Activated T-cell treated with anti-CD3 and anti-CD28 coated beads, Interleukin-2, amount 50 U/mL, for 72 hours (primary cell): ENCODE results near the gene MRPS31. TPM values are rescaled to one million over a fixed set of nuclear protein-coding genes. Genes with fewer than 3 reads are reported as not detected.
"Not testable (repeated sequence)": the region's sequence is repeated elsewhere in the genome, so short reads cannot be mapped to it uniquely, and the experiment has no call there.

Experiments used
- ATAC-seq, 2 donors: fragments of 150-1000 bp; cut with Tn5 transposase; replicated peaks in 1 of 2; 2 replicates each; pipeline ENCODE4 v1.10.0; 2021; ENCODE audit warnings: moderate library complexity in 2 of 2, mild to moderate bottlenecking in 1 of 2
- DNase-seq, 2 donors: peaks; one replicate each; pipeline ENCODE4 v3.0.0; 2021 to 2022; ENCODE audit warnings: mixed read lengths in 1 of 2
- H3K27ac Mint-ChIP-seq: one replicate; pipeline ENCODE4 v1.8.0; 2022; ENCODE audit warnings: mild to moderate bottlenecking, moderate library complexity, mixed read lengths
- H3K27me3 Mint-ChIP-seq: one replicate; pipeline ENCODE4 v1.8.0; 2022; ENCODE audit warnings: low read depth, mixed read lengths
- H3K36me3 Mint-ChIP-seq, 2 donors: one replicate each; pipeline ENCODE4 v1.8.0; 2022; ENCODE audit warnings: mixed read lengths in 2 of 2, mild to moderate bottlenecking in 1 of 2; ENCODE audit not compliant: insufficient read depth in 2 of 2
- H3K4me1 Mint-ChIP-seq: one replicate; pipeline ENCODE4 v1.8.0; 2022; ENCODE audit warnings: low read depth, mixed read lengths
- H3K4me3 Mint-ChIP-seq, 2 donors: one replicate each; pipeline ENCODE4 v1.8.0; 2022; ENCODE audit warnings: mild to moderate bottlenecking in 2 of 2, mixed read lengths in 2 of 2, moderate library complexity in 2 of 2
- H3K9me3 Mint-ChIP-seq, 2 donors: one replicate each; pipeline ENCODE4 v1.8.0; 2022; ENCODE audit warnings: mixed read lengths in 2 of 2
- total RNA-seq, 2 donors: library from RNA; stranded (reverse); gene quantifications; one replicate each; pipeline ENCODE4 v1.2.3, GENCODE V29; 2022

The MRPS31 gene
- total RNA-seq, 2 donors from 2014 or later: 47.8 to 52.3 TPM

DNA sequence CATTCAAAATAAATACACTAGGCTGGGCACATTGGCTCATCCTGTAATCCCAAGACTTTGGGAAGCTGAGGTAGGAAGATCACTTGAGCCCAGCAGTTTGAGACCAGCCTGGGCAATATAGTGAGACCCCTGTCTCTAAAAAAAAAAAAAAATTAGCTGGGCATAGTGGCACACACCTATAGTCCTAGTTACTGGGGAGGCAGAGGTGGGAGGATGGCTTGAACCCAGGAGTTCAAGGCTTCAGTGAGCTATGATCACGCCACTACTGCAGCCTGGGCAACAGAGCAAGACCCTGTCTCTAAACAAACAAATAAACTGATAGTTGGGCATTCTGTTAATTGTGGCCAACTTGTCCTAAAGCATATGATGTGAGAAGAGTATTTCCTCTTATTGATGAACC lies 12.0 kb upstream of the MRPS31 start:
- not testable (repeated sequence) for ATAC-seq, H3K36me3 Mint-ChIP-seq, H3K4me3 Mint-ChIP-seq, DNase-seq, H3K9me3 Mint-ChIP-seq, H3K27ac Mint-ChIP-seq, H3K27me3 Mint-ChIP-seq
- peaks cover 27% of the 10 kb centered on the region for H3K4me1 Mint-ChIP-seq

GRCh38 chr13:40781717-40782116 lies 10.7 kb upstream of the MRPS31 start:
- H3K27me3 Mint-ChIP-seq: no peaks in the 10 kb centered on the region
- H3K4me1 Mint-ChIP-seq: peaks cover 27% of the 10 kb centered on the region
- H3K27ac Mint-ChIP-seq: no peak overlapping the region

GRCh38 chr13:40780822-40781401 lies 9.9 kb upstream of the MRPS31 start:
- Mint-ChIP-seq H3K4me1 (peaks cover 27% of the 10 kb centered on the region), H3K27me3 (no peaks in the 10 kb centered on the region), H3K9me3 (no peaks in the 10 kb centered on the region), H3K4me3 (no peak overlapping the region), H3K36me3 (no peaks in the 10 kb centered on the region), H3K27ac (no peak overlapping the region)
- ATAC-seq (no peak), DNase-seq (no peak)

More at GRCh38 chr13:40781717-40782116, 10.7 kb upstream of the MRPS31 start:
- Mint-ChIP-seq H3K36me3 (no peaks in the 10 kb centered on the region), H3K4me3 (no peak overlapping the region), H3K9me3 (no peaks in the 10 kb centered on the region)
- DNase-seq (no peak), ATAC-seq (no peak)

GRCh38 chr13:40779796-40780285 lies 8.9 kb upstream of the MRPS31 start:
- Mint-ChIP-seq H3K36me3 (no peaks in the 10 kb centered on the region), H3K27me3 (no peaks in the 10 kb centered on the region), H3K4me1 (peaks cover 34% of the 10 kb centered on the region), H3K4me3 (no peak overlapping the region), H3K27ac (no peak overlapping the region), H3K9me3 (no peaks in the 10 kb centered on the region)
- DNase-seq (no peak), ATAC-seq (no peak)

GRCh38 chr13:40779049-40779448 lies 8.1 kb upstream of the MRPS31 start:
- no peak for ATAC-seq

DNA sequence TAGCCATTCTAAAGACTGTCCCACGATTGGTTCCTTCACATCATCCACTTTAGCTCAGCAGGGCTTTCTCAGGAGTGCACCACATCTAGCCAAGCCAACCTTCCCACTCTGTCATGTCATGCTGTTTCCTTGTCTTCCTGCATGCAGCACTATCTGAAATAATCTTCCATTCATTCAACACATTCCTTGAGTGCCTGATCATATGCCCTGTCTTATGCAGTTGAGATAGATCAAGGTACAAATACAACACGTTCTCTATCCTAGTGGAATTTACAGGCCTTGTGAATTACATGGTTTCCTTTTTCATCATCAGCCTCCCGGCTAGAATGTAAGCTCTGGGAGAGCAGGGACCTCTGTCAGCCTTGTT lies 6.8 kb upstream of the MRPS31 start:
- no peaks in the 10 kb centered on the region for H3K9me3 Mint-ChIP-seq
- H3K4me1 Mint-ChIP-seq: peaks cover 38% of the 10 kb centered on the region
- no peak for ATAC-seq
- no peak for DNase-seq
- peak overlapping the region; percentile 83 for H3K4me3 Mint-ChIP-seq
- H3K27me3 Mint-ChIP-seq: no peaks in the 10 kb centered on the region
- no peaks in the 10 kb centered on the region for H3K36me3 Mint-ChIP-seq
- peak overlapping the region; percentile 95 for H3K27ac Mint-ChIP-seq

More at GRCh38 chr13:40779049-40779448, 8.1 kb upstream of the MRPS31 start:
- no peak for DNase-seq
- H3K27me3 Mint-ChIP-seq: no peaks in the 10 kb centered on the region
- no peak overlapping the region for H3K4me3 Mint-ChIP-seq
- peak overlapping the region; percentile 3 for H3K27ac Mint-ChIP-seq
- no peaks in the 10 kb centered on the region for H3K36me3 Mint-ChIP-seq
- H3K9me3 Mint-ChIP-seq: no peaks in the 10 kb centered on the region
- H3K4me1 Mint-ChIP-seq: peaks cover 38% of the 10 kb centered on the region

DNA sequence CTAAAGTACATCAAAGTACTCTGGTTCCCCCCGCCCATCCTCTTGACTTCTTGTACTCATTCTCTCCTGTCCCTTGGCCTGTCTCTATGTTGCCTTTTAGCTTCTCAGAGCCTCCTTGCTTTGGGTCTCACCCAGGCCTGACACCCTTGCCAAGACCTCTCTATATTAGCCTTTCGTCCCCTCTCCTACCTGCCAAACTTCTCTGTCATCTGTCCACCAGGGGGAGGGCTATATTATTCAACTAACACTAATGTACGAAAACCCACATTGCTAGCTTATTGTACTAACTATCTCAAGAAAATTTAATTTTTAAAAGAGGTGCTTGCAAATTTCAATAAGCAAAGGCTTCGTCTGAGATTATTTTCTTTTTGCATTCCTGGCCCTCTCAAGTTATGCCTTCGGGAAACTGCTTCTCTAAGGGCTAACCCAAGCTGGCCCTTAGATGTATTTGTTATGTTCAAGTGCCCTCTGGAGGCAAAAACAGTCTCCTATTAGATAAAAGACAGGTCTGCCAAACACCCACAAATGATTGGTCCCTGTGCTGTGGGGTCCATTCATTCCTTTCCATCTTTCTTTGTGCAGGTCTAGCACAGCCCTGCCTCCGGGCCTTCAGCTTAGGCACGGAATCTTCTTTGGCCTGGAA lies 6.3 kb upstream of the MRPS31 start:
- Mint-ChIP-seq H3K4me3 (peak overlapping the region; percentile 83), H3K27me3 (no peaks in the 10 kb centered on the region), H3K4me1 (peaks cover 38% of the 10 kb centered on the region), H3K36me3 (no peaks in the 10 kb centered on the region), H3K9me3 (no peaks in the 10 kb centered on the region), H3K27ac (peak overlapping the region; percentile 95)
- DNase-seq (peak; percentile 46), ATAC-seq (peak; percentile 55 to 61)

DNA sequence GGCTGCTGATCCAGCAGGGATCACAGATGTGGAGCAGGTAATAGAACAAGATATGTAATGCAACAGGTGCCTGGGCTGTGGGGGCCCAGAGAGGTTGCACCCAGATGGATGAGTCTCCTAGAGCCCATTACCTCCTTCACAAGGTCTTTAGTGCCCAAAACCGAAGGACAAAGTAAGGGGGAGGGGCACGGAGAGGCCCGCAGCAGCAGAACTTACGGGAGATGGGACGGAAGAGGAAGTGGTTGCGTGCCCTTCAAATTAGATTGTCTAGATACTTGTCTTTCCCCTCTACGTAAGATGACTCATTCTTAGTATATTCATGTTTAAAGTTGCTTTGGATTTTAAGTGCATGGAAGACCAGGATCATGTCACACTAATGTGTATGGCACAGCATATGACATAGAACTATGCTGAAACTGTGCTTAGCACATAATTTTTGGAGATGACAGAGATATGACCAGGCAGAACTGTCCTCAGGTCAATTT lies 5.7 kb upstream of the MRPS31 start:
- peak overlapping the region; percentile 95 for H3K27ac Mint-ChIP-seq
- peaks cover 38% of the 10 kb centered on the region for H3K4me1 Mint-ChIP-seq
- no peaks in the 10 kb centered on the region for H3K36me3 Mint-ChIP-seq
- DNase-seq (peak; percentile 76 to 77), ATAC-seq (peak; percentile 83 to 87)
- no peaks in the 10 kb centered on the region for H3K9me3 Mint-ChIP-seq
- H3K27me3 Mint-ChIP-seq: no peaks in the 10 kb centered on the region
- H3K4me3 Mint-ChIP-seq: peak overlapping the region; percentile 83

- no peaks in the 10 kb centered on the region for H3K27me3 Mint-ChIP-seq
- no peak for DNase-seq
- H3K27ac Mint-ChIP-seq: peak overlapping the region; percentile 95
- peaks cover 38% of the 10 kb centered on the region for H3K4me1 Mint-ChIP-seq
- peak; percentile 0 to 2 for ATAC-seq
- H3K4me3 Mint-ChIP-seq: peak overlapping the region; percentile 83
- no peaks in the 10 kb centered on the region for H3K36me3 Mint-ChIP-seq
- H3K9me3 Mint-ChIP-seq: no peaks in the 10 kb centered on the region
These were observed 5.2 kb upstream of the MRPS31 start for GRCh38 chr13:40776232-40776631.

DNA sequence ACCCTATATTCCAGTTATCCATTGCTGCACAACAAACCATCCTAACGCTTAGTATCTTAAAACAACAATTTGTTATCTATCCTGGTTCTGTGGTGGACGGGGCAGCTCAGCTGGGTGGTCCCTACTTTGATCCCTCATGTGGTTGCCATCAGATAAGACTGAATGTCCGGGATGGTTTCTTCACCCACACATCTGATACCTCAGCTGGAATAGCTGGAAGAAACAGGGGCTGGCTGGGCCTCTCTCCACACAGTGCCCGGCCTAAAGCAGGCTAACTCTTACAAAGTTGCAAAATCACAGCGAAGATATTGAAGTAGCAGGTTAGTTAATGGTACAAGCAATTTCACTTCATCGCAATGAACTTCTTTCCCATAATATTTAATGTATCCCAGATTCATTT lies 3.7 kb upstream of the MRPS31 start:
- ATAC-seq: no peak
- Mint-ChIP-seq H3K4me3 (no peak overlapping the region), H3K36me3 (no peaks in the 10 kb centered on the region), H3K4me1 (peaks cover 38% of the 10 kb centered on the region), H3K9me3 (no peaks in the 10 kb centered on the region), H3K27ac (no peak overlapping the region), H3K27me3 (no peaks in the 10 kb centered on the region)
- no peak for DNase-seq

- Mint-ChIP-seq H3K9me3 (no peaks in the 10 kb centered on the region), H3K27ac (no peak overlapping the region), H3K27me3 (no peaks in the 10 kb centered on the region), H3K4me1 (peaks cover 31% of the 10 kb centered on the region), H3K4me3 (peak overlapping the region in 1 of 2 donors; percentile 13), H3K36me3 (no peaks in the 10 kb centered on the region)
- ATAC-seq: no peak
- DNase-seq: no peak
These were observed 1.9 kb upstream of the MRPS31 start for GRCh38 chr13:40772765-40773473.

DNA sequence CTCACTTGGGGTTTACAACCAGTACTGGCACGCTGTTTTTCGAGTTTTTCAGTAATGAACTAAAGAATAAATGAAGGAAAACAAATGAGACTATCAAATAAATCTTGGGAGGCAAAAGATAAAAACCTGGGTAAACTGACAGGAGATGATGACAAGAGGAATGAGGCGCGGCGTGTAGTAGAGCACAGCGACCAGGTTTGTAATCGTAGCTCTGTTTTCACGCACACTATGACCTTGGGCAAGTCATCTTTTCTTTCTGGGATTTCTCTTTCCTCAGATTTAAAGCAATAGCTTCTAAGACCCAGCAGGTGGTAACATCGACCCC lies 419 bp downstream of the MRPS31 start:
- H3K36me3 Mint-ChIP-seq: peaks cover 1 to 6% of the 10 kb centered on the region in 2 donors
- no peak for ATAC-seq
- H3K27ac Mint-ChIP-seq: peak overlapping the region; percentile 95
- no peaks in the 10 kb centered on the region for H3K27me3 Mint-ChIP-seq
- peak overlapping the region; percentile 96 for H3K4me3 Mint-ChIP-seq
- H3K4me1 Mint-ChIP-seq: peaks cover 25% of the 10 kb centered on the region
- DNase-seq: no peak
- no peaks in the 10 kb centered on the region for H3K9me3 Mint-ChIP-seq

DNA sequence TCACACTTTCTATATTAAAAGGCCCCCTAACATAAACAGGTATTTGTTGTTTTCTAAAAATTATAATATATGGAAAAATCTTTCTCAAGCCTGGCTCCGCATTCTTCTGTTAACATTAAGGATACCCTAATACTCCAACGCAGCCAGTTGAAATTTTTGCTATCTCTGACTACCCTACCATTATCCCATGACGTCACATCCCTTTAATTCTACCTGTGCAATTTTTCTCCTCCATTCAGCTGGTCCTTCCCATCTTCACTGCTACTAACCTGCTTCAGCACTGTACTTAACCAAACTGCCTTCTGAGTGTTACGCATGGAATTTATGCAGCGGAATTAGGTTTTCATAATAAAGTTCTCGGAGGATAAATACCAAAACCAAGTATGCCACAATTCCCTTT lies 1.0 kb downstream of the MRPS31 start:
- Mint-ChIP-seq H3K9me3 (no peaks in the 10 kb centered on the region), H3K27me3 (no peaks in the 10 kb centered on the region), H3K27ac (peak overlapping the region; percentile 95), H3K4me1 (peaks cover 28% of the 10 kb centered on the region), H3K36me3 (peaks cover 1 to 6% of the 10 kb centered on the region in 2 donors), H3K4me3 (peak overlapping the region; percentile 96)
- no peak for DNase-seq
- no peak for ATAC-seq
